GM12801 (cell line): Measurements from ENCODE around the gene NFATC2.

Source experiments
- TF ChIP-seq, protein P1 (sequence below): IDR thresholded peaks from one replicate; pipeline ENCODE4 v1.5.1; 2011; ENCODE audit warnings: control low read depth; ENCODE audit not compliant: insufficient read length; ENCODE audit errors: extremely low read depth

NFATC2 gene

DNA sequence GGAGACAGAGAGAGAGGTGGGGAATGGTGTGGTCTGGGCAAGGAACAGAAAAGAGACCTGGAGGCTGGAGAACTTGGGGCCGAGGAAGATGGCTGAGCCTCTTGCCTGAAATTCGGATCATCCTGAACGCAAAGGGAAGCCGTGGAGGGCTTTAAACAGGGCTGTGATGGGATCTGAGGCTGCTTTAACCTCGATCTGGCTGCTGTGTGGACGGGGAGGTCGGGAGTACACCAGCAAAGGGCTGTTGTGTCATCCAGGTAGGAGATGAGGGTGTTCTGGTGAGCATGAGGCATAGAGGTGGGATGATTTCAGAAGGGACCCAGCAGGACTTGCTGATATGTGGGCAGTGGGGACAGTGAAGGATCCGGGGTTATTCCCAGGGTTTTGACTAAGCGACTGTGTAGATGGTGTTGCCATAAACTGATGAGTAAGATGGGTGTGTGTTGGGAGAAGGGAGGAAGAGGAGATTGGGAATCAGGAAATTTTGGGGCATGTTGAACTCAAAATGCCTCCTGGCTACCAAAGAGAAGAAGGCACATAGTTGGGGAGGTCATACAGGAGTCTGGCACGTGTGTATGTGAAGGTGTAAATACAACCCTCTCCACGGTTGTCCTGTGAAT, 158.5 kb downstream of the NFATC2 start:
- TF ChIP-seq, protein P1, sequence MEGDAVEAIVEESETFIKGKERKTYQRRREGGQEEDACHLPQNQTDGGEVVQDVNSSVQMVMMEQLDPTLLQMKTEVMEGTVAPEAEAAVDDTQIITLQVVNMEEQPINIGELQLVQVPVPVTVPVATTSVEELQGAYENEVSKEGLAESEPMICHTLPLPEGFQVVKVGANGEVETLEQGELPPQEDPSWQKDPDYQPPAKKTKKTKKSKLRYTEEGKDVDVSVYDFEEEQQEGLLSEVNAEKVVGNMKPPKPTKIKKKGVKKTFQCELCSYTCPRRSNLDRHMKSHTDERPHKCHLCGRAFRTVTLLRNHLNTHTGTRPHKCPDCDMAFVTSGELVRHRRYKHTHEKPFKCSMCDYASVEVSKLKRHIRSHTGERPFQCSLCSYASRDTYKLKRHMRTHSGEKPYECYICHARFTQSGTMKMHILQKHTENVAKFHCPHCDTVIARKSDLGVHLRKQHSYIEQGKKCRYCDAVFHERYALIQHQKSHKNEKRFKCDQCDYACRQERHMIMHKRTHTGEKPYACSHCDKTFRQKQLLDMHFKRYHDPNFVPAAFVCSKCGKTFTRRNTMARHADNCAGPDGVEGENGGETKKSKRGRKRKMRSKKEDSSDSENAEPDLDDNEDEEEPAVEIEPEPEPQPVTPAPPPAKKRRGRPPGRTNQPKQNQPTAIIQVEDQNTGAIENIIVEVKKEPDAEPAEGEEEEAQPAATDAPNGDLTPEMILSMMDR = no peak

DNA sequence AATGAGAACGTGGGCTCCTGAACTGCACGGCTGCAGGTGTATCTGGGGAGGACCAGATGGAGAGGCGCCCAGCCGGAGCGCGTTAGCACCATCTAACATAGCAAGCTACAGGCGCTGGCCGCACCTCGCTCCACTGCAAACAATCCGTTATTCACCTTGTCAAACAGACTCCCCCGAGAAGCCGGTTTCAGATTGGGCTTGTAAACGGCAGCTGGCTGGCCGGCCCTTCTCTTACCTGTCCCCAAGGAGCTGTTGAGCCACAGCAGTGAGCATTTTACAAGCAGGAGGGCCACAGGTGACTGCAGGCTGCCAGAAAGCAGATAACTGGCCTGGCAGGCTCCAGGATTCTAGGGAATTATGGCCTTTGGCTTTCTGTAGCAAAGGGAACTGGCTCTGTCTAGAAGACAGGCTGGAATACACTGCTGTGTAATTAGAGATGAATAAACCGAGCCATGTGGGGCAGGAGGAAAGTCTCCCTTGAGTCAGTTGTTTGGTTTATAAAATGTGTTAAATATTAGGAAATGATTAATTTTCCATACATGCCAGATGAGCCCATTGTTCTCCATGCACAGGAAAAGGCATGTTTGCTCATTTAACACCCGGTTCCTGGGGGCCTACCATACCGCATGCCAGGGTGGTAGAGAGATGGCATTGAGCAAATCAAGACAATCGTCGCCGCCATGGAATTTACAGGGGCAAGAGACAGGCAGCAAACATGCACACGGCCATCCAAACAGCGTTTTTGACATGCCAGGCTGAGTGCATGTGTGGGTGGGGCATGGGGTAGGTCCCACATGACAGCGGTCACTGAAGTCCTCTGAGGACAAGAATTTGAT, 159.3 kb downstream of the NFATC2 start:
- TF ChIP-seq, protein P1 = no peak

DNA sequence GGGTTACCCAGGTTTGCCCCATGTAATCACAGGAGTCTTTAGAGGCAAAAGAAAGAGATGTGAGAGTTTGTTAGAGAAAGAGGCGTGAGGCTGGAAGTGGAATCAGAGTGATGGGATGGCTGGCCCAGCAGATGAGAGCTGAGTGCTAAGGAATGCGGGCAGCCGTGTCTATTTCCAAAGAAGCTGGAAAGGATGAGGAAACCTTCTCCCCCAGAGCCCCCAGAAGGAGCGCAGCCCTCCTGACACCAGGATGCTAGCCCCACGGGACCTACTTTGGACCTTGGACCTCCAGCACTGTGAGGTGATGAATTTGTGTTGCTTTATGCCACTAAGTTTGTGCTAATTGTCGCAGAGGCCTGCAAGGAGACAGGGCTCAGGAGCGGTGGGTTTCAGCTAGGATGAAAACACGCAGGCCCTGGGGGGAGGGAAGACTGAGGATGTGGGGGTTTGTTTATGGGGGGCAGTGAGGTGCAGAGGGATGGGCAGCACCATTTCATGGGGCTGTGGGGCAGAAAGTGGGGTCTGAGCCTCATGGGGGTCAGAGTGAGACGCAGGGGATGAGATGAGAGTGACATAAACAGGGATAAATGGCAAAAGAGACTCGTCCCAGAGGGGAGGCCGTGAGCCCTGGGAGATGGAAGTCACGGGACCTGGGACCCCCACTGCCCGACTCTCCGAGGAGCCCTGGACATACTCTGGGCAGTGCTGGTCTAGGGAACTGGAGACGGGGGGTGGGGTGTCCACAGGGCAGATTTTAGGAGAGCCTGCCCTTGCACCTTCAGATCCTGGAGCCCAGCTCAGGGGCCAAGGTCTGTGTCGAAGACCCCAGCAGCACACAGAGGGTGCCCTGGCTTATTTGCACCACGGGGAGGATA, 160.2 kb downstream of the NFATC2 start:
- TF ChIP-seq, protein P1 = no peak

DNA sequence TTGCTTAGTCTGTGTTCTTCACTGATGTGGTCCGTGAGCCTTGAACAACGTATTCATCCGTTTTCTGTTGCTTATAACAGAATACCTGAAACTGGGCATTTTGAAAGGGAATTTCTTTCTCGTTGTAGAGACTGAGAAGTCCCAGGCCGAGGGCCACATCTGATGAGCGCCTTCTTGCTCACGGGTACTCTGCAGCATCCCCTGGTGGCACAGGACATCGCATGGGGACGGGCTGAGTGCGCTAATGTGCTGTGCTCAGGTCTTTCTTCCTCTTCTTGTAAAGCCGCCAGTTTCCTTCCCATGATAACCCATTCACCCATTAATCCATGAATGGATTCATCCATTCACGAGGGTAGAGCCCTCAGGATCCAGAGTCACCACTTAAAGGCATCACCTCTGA, 161.0 kb downstream of the NFATC2 start:
- TF ChIP-seq, protein P1 = no peak

DNA sequence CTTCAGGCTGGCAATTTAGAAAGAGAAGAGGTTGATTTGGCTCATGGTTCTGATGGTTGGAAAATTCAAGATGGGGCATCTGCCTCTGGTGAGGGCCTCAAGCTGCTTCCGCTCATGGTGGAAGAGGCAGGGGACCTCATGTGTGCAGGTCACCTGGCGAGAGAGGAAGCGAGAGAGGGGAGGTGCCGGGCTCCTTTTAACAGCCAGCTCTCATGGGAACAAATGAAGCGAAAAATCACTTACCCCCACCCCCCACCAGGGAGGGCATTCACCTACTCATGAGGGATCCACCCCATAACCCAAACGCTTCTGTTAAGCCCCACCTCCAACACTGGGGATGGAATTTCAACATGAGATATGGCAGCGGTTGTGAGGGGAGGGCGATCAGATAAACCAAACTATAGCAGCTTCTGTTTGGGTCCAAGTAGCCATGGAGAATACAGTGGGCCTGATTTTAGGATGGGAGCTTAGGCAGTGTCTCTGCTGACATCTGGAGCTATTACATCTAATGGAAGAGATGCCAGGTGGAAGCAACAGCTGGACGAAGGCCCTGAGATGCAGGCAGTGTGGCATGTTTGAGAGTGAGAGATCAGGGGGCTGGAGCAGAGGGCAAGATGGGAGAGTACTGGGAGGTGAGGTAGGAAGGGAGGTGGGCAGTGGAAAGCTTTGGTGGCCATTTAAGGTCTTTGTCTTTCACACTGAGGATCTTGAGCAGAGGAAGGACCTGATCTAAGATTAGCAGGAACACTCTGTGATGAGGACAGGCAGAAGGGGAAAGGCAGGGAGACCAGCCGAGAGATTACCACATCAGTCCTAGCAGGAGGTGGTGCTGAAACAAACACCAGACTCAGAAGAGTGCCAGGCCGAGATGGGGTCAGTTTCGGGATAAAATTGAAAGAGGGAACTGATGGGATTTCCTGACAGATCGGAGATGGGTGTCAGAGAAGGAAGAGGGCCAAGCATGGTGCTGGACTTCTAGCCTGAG, 161.8 kb downstream of the NFATC2 start:
- TF ChIP-seq, protein P1 = no peak

DNA sequence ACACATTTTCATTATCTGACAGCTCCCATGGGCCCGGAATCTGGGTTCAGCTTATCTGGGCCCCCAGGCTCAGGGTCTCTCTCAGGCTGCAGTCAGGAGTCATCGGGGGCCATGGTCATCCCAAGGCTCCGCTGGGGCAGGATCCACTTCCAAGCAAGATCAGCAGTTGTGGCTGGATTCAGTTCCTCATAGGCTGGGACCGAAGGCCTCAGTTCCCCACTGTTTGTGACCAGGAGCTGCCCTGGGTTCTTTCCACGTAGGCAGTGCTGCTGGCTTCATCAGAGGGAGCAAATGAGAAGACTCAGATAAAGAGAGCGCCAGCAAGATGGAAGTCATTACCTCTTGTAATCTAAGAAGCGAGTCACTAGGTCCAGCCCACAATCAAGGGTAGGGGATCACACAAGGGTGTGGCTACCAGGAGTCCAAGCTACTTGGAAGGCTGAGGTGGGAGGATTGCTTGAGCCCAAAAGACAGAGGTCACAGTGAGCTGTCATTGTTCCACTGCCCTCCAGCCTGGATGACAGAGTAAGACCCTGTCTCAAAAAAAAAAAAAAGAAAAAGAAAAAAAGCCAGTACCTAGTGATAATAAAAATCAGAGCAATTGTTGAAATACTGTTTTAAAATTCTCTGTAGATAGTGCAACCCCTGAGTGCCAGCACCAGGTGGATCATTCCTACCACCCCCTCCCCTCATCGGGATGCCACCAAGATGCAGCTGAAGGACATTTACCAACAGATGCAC, 162.7 kb downstream of the NFATC2 start:
- TF ChIP-seq, protein P1 = no peak
